Measurements from ENCODE around the gene SHLD1. TPM values are rescaled to one million over a fixed set of nuclear protein-coding genes. Genes with fewer than 3 reads are reported as not detected.

The SHLD1 gene
- total RNA-seq, 1 donor: 1.7 TPM

DNA sequence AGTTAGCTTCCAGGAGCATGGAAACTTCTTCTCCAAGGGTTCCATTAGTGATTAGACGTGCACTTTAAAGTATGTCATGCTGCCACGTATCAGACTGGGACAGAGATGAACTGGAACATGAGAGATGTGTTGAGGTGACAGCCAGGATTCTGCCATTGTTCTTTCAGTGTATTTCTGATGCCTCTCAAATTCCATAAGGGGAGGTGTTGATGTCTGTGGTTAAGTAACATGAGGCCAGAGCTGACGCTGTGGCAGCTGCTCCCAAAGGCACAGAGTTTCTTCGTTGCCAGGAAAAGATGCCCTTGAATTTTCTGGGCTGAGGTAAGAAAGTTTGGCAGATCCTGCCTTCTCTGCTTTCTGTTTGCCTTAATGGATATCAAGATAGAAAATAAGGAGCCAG is 136.6 kb downstream of the SHLD1 start:
- DNase-seq (ENCODE audit: low read depth): no peak
- no peak overlapping the region for H3K4me3 ChIP-seq (ENCODE audit: low read depth, low read length)
- TF ChIP-seq, protein P1, sequence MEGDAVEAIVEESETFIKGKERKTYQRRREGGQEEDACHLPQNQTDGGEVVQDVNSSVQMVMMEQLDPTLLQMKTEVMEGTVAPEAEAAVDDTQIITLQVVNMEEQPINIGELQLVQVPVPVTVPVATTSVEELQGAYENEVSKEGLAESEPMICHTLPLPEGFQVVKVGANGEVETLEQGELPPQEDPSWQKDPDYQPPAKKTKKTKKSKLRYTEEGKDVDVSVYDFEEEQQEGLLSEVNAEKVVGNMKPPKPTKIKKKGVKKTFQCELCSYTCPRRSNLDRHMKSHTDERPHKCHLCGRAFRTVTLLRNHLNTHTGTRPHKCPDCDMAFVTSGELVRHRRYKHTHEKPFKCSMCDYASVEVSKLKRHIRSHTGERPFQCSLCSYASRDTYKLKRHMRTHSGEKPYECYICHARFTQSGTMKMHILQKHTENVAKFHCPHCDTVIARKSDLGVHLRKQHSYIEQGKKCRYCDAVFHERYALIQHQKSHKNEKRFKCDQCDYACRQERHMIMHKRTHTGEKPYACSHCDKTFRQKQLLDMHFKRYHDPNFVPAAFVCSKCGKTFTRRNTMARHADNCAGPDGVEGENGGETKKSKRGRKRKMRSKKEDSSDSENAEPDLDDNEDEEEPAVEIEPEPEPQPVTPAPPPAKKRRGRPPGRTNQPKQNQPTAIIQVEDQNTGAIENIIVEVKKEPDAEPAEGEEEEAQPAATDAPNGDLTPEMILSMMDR (IDR thresholded peaks at IDR 0.05; ENCODE audit: insufficient read depth, low read depth, low read length): no peak

DNA sequence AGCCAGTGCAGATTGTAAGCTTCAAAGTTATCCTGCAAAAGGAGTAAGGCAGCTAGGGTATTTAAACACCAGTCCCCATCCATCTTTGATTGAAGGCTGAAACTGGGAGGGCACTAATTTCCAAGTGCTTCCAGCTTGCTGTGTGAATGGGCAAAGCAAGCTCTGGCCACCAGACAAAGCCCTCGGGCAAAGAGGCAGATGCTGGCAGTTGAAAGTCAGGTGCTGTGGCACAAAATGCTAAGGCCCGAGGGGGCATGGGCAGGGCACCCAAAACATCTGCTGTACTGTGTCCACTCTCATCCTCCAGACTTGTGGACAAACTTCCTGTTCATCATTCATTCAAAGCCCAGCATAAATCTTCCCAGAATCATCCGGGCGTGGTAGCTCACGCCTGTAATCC is 137.2 kb downstream of the SHLD1 start:
- no peak for DNase-seq (ENCODE audit: low read depth)
- no peak overlapping the region for H3K4me3 ChIP-seq (ENCODE audit: low read depth, low read length)
- TF ChIP-seq, protein P1 (IDR thresholded peaks at IDR 0.05; ENCODE audit: insufficient read depth, low read depth, low read length): no peak

DNA sequence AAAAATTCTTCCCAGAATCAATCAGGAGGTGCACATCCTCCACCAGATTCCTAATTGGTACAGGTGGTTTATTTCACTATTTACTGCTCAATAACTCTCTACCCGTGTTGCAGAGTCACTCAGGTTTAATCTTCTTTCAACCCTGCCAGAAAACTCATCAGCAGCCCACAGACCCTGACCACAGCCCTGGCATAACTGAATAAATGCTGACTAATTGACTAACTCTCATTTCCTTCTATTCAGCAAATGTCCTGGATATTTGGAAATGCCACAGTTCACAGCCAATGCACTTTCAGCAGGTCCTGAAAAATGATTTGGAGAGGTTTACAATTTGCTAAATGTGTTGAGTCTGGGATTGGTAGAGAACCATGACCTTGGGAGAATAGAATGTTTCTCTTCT is 137.8 kb downstream of the SHLD1 start:
- TF ChIP-seq, protein P1 (IDR thresholded peaks at IDR 0.05; ENCODE audit: insufficient read depth, low read depth, low read length): no peak
- no peak for DNase-seq (ENCODE audit: low read depth)
- H3K4me3 ChIP-seq (ENCODE audit: low read depth, low read length): no peak overlapping the region

DNA sequence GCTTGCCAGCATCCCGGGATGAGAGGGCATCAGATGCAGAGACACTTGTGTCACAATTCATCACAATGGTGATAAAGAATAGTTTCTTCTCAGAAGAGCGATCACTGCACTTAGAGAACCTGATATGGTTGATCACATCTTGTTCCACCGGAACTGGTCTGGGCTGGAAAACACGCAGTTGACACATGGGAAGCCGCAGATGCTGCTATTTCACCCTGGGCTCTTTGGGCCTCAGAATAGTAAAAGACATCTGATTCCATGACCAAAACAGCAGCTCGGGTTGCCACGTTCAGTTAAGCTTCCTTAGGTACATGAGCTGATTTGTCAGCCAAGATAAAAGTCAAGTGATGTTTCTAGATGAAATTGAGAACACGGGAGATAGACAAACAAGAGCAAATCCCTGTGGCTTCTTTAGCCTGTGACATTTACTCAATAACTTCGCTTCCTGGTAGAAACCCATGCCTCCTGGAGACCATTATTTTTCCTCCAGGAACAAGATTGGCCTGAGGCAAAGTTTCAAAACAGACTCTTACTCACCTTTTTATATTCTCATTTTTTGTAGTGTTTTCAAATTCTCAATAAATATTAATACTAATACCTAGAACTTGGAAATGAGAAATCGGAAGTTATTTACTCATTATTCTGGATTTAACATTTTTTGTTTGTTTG is 140.7 kb downstream of the SHLD1 start:
- no peak overlapping the region for H3K4me3 ChIP-seq (ENCODE audit: low read depth, low read length)
- DNase-seq (ENCODE audit: low read depth): peak; percentile 11
- TF ChIP-seq, protein P1 (IDR thresholded peaks at IDR 0.05; ENCODE audit: insufficient read depth, low read depth, low read length): no peak

DNA sequence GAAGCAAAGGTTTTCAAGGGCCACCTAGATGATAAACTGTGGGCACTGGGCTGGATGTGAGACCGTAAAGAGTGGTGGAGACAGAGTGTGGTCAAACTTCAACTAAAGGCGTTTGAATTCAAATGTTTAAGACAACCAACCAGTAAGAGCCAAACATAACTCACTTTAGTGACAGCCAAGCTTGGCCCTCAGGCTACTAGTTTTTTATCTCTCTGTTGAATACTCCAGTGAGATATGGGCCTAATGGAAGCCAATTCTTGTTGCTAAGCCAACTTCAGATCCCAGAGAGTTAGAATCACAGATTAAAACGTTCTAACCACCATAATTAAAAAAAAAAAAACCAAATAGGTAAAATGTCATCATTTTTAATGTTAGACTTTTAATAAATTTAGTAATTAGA is 142.9 kb downstream of the SHLD1 start:
- H3K4me3 ChIP-seq (ENCODE audit: low read depth, low read length): no peak overlapping the region
- TF ChIP-seq, protein P1 (IDR thresholded peaks at IDR 0.05; ENCODE audit: insufficient read depth, low read depth, low read length): no peak
- DNase-seq (ENCODE audit: low read depth): no peak

DNA sequence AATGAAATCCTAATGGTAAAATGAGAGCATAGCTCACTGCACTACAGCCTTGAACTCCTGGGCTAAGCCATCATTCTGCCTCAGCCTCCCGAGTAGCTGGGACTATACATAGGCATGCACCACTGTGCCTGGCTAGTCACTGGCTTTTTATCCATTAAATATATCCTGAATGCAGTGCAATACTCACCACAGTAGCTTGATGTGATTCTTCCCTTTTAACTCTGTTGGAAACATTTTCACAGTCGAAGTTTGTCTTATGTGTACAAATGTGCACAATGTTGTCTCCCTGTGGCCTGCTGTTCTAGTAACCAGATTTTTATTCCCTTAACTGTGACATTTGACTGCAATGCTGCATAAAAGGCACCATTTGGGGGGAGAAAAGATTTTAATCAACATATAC is 143.4 kb downstream of the SHLD1 start:
- no peak overlapping the region for H3K4me3 ChIP-seq (ENCODE audit: low read depth, low read length)
- no peak for DNase-seq (ENCODE audit: low read depth)
- TF ChIP-seq, protein P1 (IDR thresholded peaks at IDR 0.05; ENCODE audit: insufficient read depth, low read depth, low read length): no peak

DNA sequence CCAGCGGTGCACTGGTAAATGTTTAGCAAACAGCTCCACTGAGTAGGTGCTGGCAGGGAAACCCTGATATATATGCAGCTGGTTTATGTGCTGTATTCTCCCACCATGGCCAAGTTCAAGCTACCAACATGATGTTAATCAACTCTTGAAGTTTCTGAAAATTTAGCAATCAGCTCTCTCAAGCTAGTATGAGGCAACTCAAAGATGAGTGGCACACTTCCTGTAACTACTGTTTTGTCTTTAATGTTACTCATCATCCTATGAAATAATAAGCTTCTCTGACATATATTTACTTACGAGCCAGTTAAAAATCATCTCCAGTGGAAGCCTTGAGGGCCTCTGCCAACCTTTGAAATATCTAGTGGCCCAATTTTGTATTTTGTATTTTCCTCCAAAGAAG is 145.4 kb downstream of the SHLD1 start:
- no peak overlapping the region for H3K4me3 ChIP-seq (ENCODE audit: low read depth, low read length)
- no peak for DNase-seq (ENCODE audit: low read depth)
- TF ChIP-seq, protein P1 (IDR thresholded peaks at IDR 0.05; ENCODE audit: insufficient read depth, low read depth, low read length): no peak

Data from fibroblast of villous mesenchyme (primary cell).